NCI-H2196 treated with DMSO at 0.1 percent for 48 hours (cell line): ENCODE data around the gene BACH2.

Experiments used
- DNase-seq: peaks from one replicate; lab custom pipeline; 2025; ENCODE audit not compliant: unreplicated experiment; lab: John Stamatoyannopoulos, UW

BACH2 gene

DNA sequence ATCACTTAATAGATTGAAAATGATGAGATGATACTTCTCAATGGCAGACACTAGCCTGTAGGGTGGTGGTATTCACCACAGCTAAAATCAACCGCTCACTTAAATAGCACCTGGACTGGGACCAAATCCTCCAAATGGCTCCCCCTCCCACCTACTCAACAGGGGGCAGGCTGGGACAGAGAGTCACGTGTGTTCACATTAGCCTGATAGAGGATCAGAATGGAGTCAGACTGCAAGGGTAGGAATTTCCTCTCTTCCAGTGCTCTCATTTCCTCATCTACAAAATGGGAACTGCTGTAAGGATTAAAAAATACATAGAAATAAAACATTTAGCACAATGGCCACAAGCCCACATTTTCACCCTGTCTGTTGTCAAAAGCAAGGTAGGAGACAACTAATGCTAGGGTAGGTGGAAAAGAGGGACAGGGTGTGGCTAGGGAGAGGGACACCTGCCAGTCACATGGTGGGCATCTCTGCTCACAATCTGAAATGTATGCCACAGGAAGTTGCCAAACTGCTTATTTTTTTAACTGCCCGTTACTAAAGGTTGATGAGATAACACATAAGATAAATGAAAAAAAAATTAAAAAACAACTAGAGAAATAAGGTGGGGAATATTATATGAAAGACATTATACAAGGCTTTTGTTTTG, 55.3 kb downstream of the BACH2 start:
- DNase-seq, result no peak

DNA sequence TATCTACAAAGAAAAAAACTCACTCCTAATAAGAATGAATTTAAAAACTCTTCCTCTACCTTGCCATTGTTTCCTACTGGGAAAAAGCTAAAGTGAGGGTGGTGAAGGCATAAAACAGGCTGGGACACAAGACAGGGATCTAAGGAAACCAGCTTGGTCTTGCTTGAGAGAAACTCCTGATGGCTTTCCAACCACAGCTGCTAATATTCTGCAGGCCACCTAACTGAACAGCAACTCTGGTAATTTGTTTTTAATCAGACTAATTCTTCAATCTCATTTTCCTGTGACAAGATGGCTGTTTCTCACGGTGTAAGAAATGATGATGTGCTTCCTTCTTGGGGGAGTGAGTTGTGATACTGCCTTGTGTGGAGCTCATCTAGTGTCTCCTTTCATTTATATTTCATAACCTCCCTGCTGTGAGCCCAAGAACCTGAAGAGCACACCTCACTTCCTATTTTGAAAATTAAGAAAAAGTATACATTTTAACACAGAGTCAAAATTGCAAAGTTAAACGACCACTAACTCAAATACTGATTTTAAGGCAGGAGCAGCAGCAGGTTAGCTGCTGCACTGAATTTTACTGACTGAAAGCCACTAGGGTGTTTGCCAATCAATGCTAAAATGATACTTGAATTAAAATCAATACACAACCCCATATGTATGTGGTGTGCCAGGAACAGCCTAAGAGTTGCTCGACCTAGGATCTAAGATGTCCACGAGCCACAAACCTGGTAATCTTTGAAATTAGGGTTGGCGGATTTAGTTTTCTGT, 58.0 kb downstream of the BACH2 start:
- DNase-seq, result no peak

DNA sequence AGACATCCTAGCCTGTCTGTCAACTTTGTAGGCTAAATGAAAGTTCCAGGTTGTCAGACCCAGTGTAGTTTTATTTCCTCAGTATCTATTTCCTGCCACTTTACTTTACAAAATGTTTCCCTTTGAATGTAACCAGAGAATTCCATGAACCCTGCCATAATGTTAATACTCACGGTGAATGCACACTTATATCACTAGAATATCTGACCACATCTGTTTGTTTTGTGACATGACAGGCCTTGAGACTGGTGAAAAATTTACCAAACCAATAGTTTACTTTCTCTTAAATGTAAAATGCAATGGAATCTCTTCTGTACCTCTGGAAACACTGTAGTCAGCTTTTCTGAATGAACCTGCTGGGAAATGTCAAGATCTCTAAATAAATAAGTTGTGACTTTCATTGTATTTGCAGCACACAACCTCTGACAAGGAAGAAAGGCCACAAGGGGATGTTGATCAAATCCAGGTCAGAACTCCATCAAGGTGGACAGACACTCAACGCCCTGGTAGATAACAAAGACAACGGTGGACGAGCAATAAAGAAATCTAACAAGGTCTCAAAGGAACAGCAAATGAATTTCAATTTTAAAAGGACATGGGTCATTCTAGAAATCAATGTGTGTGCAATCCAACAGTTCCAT, 59.2 kb downstream of the BACH2 start:
- DNase-seq, result no peak

DNA sequence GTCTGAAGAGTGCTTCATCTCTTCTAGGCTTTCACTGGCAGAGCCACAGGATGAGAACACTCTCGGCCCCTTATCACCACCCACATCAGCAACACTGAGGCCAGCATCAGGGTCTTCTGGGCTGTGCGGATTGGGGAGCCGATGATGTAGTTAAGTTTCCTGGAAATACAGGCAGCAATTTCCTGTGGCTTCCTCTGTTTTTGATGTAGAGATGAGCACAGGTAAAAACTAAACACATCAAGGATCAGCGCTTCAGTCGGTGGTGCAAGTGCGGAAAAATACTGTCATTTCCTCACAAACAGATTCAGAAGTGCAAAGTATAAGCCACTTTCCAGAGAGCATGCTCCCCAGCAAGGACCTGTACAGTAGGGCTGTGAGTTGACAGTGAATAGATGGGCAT, 62.6 kb downstream of the BACH2 start:
- no peak for DNase-seq

DNA sequence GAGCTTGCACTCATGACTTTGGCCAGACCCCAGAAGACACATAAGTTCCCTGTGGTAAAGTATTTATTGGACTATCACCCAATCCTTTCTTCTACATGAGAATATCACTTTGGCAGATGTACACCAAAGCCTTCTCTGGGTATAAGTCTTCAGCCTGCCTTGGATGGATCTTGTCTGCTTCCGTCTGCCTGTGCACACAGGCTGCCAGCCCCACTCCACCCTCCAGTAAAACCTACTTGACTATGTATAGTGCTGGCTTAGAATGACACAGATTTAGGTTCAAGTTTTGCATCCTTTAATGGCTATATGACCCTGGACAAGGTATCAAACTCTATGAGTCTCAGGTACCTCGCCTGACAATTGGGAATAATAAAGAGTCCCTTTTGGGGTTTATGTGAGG, 63.4 kb downstream of the BACH2 start:
- DNase-seq, result no peak

DNA sequence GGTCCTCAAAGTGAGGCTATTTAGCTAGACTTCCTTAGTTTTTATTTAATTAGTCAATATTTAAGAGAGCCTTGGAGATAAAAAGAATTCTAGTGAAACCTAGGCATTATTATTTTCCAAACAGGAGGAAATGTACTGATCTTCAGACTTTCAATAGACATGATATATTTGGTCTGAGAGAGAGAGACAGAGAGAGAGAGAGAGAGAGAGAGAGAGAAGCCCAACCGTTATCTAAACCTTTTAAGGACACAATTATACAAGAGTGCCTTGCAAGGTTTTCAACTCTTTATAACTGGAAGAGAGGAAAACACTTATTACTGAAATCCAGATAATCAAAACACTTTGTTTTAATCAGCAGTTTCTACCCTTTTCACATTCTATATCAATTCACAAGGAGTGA, 64.8 kb downstream of the BACH2 start:
- no peak for DNase-seq

DNA sequence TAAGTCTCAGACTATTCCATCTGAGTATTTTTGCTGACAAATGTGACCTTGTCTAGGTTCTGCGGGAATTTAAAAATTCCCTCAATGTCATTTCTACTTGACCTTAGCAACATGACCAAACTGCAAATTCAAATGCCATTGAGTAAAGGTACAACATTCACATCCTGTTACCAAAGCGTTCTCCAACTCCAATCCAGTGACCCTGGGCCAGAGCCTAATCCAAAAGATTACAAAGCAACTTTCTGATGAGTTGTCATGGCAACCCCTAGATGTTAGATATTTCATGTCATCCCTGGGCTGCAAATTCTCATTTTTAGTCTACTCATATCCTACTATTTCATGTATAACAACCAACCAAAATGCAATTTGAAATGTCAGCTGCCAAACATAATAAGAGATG, 65.3 kb downstream of the BACH2 start:
- no peak for DNase-seq

DNA sequence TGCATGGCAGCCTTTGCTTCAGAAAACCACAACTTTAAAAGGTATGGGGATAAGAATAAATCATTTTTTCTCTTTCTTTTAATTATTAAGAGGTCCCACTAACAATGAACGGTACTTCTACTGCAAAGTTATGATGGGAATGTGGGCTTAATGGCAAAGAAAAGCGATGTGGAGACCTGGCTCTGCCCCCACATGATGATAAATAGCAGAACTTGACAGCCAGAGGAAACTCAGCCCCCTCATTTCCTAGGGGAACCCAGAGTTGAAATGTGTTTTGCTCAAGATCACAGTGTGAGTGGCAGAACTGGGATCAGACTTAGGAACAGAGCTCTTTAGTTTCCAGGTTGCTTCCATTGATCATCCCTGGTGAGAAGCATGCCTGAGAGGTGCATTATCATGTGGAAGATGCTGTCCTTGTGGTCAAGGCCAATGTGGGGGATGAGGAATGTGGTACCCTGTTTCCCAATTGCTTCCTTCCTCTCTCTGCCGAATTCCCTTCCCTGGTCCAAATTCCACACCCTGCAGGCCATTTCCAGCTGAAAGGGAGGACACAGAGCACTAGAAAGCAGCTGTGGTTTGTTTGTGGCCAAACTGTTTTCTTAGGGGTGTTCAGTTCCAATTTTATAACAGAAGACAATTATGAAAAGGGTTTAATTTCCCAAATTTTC, 66.0 kb downstream of the BACH2 start:
- no peak for DNase-seq

DNA sequence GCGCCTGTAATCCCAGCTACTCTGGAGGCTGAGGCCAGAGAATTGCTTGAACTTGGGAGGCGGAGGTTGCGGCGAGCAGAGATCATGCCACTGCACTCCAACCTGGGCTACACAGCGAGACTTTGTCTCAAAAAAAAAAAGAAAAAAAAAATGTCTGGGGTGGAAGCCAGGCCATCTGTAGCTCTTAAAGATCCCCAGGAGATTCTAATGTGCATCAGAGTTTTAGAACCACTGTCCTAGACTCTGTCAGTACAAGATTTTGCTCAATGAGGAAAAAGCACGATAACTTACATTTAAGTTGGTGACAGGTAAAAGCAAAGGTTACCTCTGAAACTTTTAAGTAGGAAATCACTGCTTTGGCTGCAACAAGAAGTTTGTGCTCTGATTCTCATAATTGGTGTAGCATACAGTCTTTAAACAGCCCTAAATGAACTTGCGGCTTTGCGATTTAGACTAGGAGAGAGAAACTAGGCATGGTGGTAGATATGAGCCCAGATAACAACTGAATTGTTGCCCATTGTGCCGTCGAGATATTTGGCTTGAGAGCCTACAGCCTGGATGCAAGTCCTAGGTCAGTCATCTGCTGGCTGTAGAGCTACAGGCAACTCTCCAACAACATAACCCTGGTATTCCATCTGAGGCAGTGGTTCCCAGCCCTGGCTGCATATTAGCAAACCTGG, 67.2 kb downstream of the BACH2 start:
- no peak for DNase-seq

DNA sequence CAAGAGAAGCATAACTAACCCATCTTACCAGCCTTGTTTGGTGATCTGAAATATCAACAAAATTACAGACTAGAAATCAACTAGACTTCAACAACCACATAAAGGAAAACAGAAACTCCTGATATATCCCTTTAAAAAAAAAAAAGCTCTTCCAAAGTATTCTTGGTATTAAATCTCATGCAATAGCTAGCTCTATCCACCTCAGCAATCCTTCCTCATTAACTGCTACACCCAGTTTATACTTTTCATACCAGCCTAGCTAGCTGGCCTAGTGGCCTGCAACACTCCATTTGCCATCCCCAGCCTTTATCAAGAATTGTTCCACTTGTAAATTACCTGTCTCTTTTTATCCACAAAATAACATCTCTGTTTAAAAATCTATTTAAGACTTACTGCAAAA, 69.0 kb downstream of the BACH2 start:
- DNase-seq, result no peak

DNA sequence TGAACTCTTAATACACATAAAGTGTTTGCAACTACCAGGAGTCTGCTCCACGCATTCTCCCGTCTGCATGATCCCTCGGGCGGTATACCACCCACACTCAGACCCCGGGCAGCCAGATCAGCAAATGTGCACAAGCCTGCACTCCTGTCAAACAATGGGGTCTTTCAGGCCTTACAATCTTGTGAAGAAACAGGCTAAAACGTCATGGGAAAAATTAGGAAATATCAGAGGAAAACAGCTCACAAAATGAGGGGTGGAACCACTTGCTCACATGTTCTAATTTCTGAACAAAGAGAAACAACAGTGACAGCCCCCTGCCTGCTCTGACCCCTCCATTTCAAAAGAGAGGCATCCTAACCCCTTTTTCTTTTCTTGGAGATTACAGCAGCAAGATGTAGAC, 69.4 kb downstream of the BACH2 start:
- no peak for DNase-seq

DNA sequence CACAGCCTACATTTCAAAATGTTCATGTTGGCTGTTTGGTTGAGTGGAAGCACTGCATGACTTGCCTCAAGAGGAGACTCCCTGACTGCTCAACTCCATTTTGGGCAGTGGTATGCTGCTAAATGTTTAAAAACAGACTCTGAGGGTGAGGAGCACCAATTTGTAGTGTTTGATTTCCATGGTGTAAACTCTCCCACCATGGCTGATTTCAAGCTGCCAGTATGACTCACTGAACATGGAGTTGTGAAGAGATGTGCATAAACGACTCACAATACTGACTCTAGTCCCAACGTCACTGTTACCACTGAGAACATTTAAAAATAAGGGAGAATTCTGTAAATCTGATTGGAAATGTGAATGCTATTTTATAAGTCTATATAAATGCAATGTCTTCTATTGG, 70.4 kb downstream of the BACH2 start:
- DNase-seq, result no peak

DNA sequence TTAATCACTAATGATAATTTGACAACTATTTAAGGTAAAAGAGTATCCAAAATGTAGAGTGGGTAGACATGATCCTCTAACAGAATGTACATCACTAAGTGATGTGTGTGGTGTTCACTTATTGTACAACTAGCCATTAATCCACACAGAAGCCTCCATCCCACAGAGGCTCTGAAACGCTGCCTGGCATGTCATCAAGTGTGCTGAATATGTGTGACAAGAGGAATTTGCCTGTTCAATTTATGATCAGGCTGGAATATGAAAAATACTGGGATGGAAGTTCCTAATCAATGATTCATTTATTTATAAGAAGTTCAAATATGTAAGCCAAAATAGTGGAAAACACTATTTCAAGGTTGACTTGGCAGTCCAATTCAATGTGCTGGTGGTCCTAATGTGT, 72.4 kb downstream of the BACH2 start:
- no peak for DNase-seq

DNA sequence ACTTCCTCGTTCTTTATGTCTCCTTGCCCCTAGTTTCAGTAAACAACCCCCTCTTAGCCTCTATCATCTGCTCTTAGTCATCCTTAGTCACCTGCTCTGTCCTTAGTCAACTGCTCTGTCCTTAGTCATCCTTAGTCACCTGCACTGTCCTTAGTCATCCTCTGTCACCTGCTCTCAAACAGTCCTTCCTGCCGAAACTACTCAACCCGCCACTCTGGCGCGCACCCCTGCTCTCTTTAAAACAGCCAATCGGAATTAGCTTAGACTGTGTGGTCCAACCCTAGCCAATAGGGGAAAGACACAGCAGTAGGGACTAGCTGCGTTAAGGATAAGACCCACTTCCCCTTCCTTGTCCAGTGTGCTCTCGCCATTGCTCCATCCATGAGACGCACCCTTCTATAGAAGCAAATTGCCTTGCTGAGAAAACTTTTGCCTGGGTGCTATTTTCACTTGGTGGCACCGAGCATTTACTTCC, 73.9 kb downstream of the BACH2 start:
- DNase-seq, result no peak

DNA sequence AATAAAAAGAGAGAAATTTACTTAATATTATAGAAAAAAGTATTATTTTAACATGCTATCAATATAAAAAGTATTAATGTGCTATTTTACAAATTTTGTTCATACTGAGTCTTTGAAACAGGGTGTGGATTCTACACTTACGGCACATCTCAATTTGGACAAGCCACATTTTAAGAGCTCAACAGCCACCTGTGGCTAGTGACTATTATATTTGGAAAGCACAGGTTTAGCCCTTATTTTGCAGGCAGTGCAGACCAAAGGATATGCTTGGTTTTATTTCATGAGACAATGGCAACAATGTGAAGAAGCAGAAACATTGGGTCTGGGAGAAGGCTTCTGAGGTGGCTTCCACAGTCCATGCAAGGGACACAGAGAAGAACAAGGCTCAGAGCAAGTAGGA, 74.6 kb downstream of the BACH2 start:
- DNase-seq, result no peak

DNA sequence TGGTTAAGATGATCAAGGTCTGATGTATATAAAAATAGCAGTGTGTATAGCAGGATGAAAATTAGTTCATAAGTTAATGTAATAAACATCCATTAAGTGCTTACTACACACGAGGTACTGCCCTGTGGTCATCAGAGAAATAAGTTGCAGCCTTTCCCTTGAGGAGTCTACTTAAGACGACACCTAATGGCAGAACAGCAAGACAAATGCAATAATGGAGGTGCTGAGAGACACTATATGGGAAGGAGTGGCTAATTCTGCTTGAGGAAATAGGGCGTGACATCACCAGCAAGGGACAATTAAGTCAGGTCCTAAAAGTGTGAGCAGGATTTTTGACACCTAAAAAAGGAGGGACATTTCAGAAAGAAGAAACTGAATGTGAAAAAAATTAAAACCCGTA, 75.2 kb downstream of the BACH2 start:
- no peak for DNase-seq

DNA sequence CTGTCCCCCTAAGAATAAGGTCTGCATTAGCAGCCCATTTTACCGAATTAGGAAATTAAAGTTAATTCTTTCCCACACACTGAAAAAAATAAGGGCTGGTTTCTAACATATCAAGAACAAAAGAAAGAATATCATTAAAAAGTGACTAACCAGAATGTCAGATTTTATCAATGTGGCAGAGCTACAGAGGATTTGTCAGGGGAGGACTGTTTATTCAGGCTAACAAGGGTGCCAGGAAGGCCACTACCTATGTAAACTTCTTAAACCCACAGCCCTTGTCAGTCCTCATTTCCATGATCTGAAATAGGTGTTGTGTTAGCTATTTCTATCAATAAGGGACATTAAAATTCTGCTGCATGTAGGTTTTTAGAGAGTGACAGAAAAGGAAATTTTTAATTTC, 76.4 kb downstream of the BACH2 start:
- no peak for DNase-seq

DNA sequence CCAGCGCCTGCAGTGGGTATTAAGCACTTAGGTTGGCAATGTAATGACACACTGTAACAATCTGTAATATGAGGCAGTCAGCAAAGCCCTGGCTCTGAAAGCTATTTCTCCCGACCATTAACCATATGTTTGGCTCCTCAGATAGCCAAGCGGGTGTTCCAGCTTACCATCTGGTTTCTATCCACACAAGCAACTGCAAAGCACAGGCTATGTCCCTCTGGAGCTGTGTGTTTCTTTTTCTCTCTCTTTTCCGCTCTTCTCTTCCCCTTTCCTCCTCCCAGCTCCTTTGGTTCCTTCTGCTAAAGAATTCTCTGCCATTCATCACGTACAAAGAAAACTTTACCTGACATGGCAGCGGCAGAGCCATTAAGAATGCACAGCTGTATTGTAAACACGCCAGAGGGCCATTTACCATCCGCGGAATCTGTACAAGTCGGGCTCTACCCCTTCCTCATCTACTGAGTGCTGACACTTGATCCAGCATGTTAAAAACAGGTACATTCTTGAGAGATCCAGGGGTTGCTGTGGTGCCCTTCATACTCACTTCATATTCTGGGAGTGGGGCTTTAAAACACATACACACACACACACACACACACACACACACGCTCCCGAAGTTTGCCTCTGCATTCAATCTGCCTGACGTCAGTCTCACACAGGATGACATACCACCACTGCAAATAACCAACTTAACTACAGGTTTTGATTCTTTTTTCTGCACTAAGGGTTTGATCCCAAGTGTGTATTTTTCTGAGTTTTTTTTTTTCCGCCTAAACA, 77.2 kb downstream of the BACH2 start:
- DNase-seq, result no peak

DNA sequence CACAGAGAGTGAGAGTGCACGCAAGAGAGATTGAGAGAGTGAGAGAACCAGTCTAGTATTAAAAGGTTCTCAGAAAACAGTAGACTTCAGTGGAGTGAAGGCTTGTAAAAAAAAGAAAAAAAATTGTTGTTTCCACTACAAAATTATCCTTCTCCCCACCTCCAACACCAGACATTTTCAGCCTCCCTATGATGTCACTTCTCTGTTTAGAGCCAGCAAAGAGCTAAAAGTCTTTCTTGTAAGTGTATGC, 77.8 kb downstream of the BACH2 start:
- peak; percentile 56 for DNase-seq

DNA sequence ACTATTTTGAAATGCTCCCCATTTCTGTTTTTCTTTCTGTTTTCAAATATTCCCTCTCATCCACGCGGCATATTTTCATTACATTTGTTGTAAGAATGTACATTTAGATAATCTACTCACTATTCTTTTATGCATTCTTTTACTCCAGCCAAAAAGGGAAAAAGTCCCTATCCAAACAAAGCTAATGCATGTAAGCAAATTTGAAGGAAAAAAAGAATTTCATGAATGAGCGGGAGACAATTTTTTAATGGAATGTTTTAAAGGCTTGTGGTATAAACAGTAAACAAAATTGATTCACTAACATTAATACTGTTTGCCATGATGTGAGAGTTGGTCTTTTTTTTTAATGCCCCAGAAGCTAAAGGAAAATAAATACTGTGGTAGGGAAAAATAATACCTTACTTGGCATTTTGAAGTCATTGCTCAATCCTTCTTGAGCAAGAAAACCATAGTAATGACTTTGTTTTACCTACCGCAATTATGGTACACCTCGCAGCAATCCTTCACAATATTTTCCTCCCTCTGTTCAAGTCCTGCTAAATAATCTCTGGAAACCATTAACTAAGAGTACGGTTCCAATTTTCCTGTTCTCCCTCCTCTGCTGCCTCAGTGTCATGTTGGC, 79.0 kb downstream of the BACH2 start:
- no peak for DNase-seq
